ENCODE measurements around the gene ZBTB43.

The ZBTB43 gene

DNA sequence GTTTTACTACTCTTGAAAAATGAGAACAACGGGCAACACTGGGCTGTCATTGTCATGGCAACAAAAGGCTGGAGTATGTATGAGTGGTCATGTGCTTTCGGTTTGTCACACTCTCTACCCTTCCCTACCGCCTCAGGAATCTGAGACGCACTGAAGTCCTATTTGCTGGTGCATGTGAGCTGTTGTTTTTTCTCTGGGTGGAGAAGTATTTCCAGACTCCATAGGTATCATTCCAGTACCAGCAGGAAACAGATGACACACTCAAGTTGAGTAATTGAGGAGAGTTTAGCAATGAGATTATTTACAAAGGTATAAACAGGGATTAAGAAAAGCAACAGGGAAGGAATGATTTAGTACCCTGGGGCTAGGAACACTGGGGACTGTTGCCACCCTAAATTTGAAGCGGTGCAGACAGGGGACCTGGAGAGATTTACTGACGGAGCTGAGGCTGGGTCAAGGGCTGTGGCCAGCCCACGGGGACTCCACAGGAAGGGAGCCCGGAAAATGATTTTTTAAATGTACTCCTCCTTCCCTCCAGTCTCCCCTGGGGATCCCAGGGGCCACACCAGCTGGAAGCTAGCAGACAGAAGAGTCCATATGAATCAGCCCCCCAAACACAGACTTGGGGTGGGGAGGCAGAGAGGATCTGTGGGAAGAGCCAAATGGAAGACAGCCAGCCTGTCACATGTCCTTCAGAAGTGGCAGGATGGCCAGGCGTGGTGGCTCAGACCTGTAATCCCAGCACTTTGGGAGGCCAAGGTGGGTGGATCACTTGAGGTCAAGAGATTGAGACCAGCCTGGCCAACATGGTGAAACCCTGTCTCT is 13.2 kb upstream of the ZBTB43 start:
- no peak for FAIRE-seq
- TF ChIP-seq CTCF (IDR thresholded peaks at IDR 0.05; ENCODE audit: insufficient read depth, missing control alignments), result no peak
- no peak for DNase-seq (ENCODE audit: insufficient read length, low spot score)

DNA sequence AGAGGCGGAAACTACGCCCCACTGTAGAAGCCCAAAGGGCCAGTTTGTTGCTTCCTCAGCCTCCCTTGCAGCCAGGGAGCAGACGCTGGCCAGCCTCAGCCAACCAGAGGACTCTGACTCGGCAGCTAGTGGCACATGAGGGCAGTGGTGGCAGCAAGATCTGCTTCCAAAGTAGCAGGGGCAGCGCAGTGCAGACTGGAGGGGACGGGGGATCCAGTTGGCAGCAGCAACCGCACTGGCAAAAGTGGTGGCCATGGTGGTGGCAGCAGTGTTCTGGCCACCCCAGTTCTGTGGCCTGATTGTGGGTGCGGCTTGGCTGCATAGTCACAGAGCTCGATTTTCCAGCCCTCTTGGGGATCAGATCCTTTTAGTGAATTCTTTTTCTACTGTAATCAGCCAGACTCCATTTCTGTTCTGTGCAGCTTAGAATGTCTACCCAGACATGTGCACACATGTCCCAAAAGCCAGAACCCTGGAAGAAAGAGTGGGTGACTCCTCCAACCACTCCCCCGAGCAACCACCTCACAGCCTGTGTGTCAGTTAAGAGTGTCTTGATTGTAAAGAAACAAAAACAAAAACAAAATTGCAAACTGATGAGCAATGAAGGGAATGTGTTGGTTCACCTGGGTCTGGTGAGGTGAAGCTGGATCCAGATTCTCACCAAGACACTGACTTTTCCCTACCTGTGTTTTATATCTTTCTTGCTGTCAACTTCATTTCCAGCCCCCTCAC is 11.0 kb upstream of the ZBTB43 start:
- TF ChIP-seq CTCF (IDR thresholded peaks at IDR 0.05; ENCODE audit: insufficient read depth, missing control alignments), result no peak
- DNase-seq (ENCODE audit: insufficient read length, low spot score) (no peak), FAIRE-seq (no peak)

DNA sequence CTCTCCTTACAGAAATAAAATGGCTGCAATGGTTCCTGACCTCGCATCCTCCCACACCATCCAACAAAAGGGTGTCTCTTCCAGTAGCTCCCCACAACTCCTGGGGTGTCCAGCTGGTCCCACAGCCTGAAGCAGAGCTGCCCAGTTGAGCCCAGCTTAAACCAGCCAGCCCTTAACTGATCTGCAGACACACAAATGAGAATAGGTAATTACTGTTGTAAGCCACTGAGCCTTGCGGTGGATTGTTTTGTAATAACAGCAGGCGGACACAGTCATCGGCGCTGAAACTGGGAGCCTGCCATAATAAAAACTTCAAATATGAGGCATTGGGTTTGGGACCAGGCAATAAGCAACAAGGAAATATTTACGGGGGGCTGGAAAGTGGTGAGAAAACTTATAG is 10.4 kb upstream of the ZBTB43 start:
- DNase-seq (ENCODE audit: insufficient read length, low spot score) (no peak), FAIRE-seq (no peak)
- TF ChIP-seq CTCF (IDR thresholded peaks at IDR 0.05; ENCODE audit: insufficient read depth, missing control alignments), result no peak

GRCh38 chr9:126796758-126797157 is 8.1 kb upstream of the ZBTB43 start:
- DNase-seq (ENCODE audit: insufficient read length, low spot score) (no peak), FAIRE-seq (no peak)
- no peak for TF ChIP-seq CTCF (IDR thresholded peaks at IDR 0.05; ENCODE audit: insufficient read depth, missing control alignments)

DNA sequence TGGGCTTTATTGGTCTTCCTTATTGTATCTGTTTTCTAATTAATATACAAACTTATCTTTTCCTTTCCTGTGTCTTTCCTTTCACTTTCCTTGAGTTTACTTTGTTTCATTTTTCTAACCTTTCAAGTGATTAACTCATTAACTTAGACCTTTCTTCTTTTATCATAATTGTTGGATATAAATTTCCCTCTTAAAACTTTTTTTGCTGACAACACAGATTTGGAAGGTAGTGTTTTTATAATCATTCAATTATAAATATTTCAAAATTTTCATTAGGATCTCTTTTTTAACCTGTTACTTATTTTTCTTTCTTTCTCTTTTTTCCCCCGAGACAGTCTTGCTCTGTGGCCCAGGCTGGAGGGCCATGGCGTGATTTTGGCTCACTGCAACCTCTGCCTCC is 6.9 kb upstream of the ZBTB43 start:
- FAIRE-seq (no peak), DNase-seq (ENCODE audit: insufficient read length, low spot score) (no peak)
- TF ChIP-seq CTCF (IDR thresholded peaks at IDR 0.05; ENCODE audit: insufficient read depth, missing control alignments), result no peak

DNA sequence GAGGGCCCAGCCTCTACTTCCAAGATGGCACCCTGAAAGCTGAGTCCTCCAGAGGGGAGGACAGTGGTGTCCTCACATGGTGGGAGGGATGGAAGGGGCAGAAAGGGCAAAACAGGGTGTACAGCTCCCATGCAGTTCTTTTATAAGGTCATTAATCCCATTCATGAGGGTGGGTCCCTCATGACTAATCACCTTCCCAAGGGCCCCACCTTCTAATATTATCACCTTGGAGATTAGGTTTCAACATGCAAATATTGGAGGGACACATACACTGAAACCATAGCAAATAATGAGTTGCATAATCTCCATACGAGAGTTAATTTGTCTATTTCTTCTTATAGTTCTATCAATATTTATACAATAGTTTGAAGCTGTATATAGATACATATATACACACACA is 5.8 kb upstream of the ZBTB43 start:
- FAIRE-seq (no peak), DNase-seq (ENCODE audit: insufficient read length, low spot score) (no peak)
- no peak for TF ChIP-seq CTCF (IDR thresholded peaks at IDR 0.05; ENCODE audit: insufficient read depth, missing control alignments)
